Measurements from ENCODE around the gene CTTN. TPM values are rescaled to one million over a fixed set of nuclear protein-coding genes. Genes with fewer than 3 reads are reported as not detected.

The CTTN gene
- total and polyA plus RNA-seq, 2 of the 8 experiments (the other 6 are each of a cell fraction or from before 2014, with no cell fraction given): 84.6 to 216 TPM

GRCh38 chr11:70471254-70471653 lies 72.9 kb downstream of the CTTN start:
- Histone ChIP-seq H2BK120ac (replicated peaks; ENCODE audit: low read depth, low read length) (no peak overlapping the region), H3K23ac (ENCODE audit: insufficient read length) (no peak overlapping the region), H3K4ac (replicated peaks; ENCODE audit: insufficient read length, low read depth, low read length) (no peak overlapping the region), H3K9me3 (ENCODE audit: insufficient read depth in 2 of 2, low read depth in 1 of 2, low read length in 1 of 2) (no peaks in the 10 kb centered on the region), H3K36me3 (ENCODE audit: control insufficient read depth in 2 of 4, insufficient read depth in 4 of 4, low read length in 3 of 4) (no peaks in the 10 kb centered on the region; a peak in 1 of 8 replicates), H2BK12ac (ENCODE audit: low read depth, low read length) (no peak overlapping the region), H3K56ac (replicated peaks; ENCODE audit: insufficient read length, low read depth, low read length) (no peak overlapping the region), H3K9ac (replicated peaks in 1 of 4; ENCODE audit: extremely low read depth in 1 of 4, low read depth in 3 of 4, low read length in 3 of 4) (no peak overlapping the region), H3K4me1 (replicated peaks in 1 of 4; ENCODE audit: control insufficient read depth in 3 of 4, insufficient read depth in 4 of 4, low read length in 3 of 4) (no peaks in the 10 kb centered on the region; a peak in 2 of 7 replicates), H4K5ac (ENCODE audit: insufficient read length, low read depth, low read length) (no peak overlapping the region), H3K4me2 (ENCODE audit: insufficient read depth in 1 of 2, low read depth in 2 of 2, low read length in 2 of 2) (no peak overlapping the region), H3K14ac (ENCODE audit: insufficient read length) (no peak overlapping the region), H4K91ac (replicated peaks; ENCODE audit: insufficient read length, low read length) (no peak overlapping the region), H4K20me1 (replicated peaks in 1 of 2; ENCODE audit: control insufficient read depth in 1 of 2, insufficient read depth in 2 of 2, low read length in 2 of 2) (peaks cover 0 to 2% of the 10 kb centered on the region in 2 experiments), H3K79me1 (ENCODE audit: low read depth, low read length) (no peaks in the 10 kb centered on the region), H2AFZ (ENCODE audit: low read length) (no peak overlapping the region), H3K23me2 (ENCODE audit: low read depth, low read length) (no peaks in the 10 kb centered on the region), H3K18ac (ENCODE audit: extremely low read depth, low read length) (no peak overlapping the region), H2BK20ac (ENCODE audit: low read length) (no peak overlapping the region), H2BK5ac (ENCODE audit: low read depth, low read length) (no peak overlapping the region), H3K4me3 (ENCODE audit: extremely low read depth in 1 of 4, insufficient read depth in 2 of 4, low read depth in 3 of 4, low read length in 4 of 4) (no peak overlapping the region), H3K27me3 (replicated peaks in 1 of 4; ENCODE audit: control insufficient read depth in 3 of 4, extremely low read depth in 1 of 4, insufficient read depth in 3 of 4, low read length in 3 of 4) (no peaks in the 10 kb centered on the region), H2BK15ac (ENCODE audit: low read length) (no peak overlapping the region), H4K8ac (ENCODE audit: extremely low read depth, insufficient read depth, low read length) (no peak overlapping the region), H3K79me2 (ENCODE audit: control insufficient read depth in 1 of 2, insufficient read depth in 2 of 2, low read length in 2 of 2) (no peaks in the 10 kb centered on the region), H3K27ac (ENCODE audit: low read depth, low read length) (no peak overlapping the region), H2AK5ac (ENCODE audit: low read depth, low read length) (no peak overlapping the region)
- TF ChIP-seq MAX (IDR thresholded peaks at IDR 0.05) (peak; percentile 73; the same call in 1 of the 2 replicates), E2F6 (IDR thresholded peaks at IDR 0.05) (peak; percentile 38; the same call in 1 of the 2 replicates), TBP (IDR thresholded peaks at IDR 0.05; ENCODE audit: low read depth, low read length) (no peak), JUN (IDR thresholded peaks at IDR 0.05; ENCODE audit: low read depth, low read length) (no peak), CTCF (IDR thresholded peaks at IDR 0.05; ENCODE audit: control extremely low read depth in 1 of 3, insufficient read depth in 1 of 3, low read depth in 1 of 3, low read length in 3 of 3) (peak; percentile 32 to 57 (median 55)), RAD21 (IDR thresholded peaks at IDR 0.05 in 1 of 2, conservative IDR thresholded peaks at IDR 0.05 in 1 of 2; ENCODE audit: low read depth in 2 of 2, low read length in 2 of 2) (peak; percentile 63 to 71)
- DNase-seq (ENCODE audit: low read depth in 1 of 2, low spot score in 2 of 2) (peak; percentile 41 to 69), FAIRE-seq (peak; percentile 60)
- ChIA-PET CTCF (ENCODE audit: partially characterized antibody) (interaction anchor here (0.6 to 8.2 kb wide), 18 partner anchors 11 to 432 kb away, joined by 3 to 90 read pairs (median 4); no protein-coding TSS in a partner anchor), POLR2A (ENCODE audit: partially characterized antibody) (interaction anchor here (0.5 to 1.5 kb wide), 2 partner anchors 11 to 429 kb away, joined by 3 read pairs; no protein-coding TSS in a partner anchor)
- WGBS, 2 experiments (ENCODE audit: extremely low coverage in 1 of 2, insufficient coverage in 1 of 2, insufficient read length in 1 of 2, insufficient replicate concordance in 2 of 2, low coverage in 1 of 2, low lambda C conversion rate in 2 of 2, missing lambda C conversion rate in 1 of 2): 49% methylated on average over 7 of the region's 7 CpGs; no CpG with 5 or more reads in 1 of the 2 experiments

Measured in H1 (cell line).